H9 (cell line): ENCODE results near the gene DIP2C. TPM values are rescaled to one million over a fixed set of nuclear protein-coding genes. Genes with fewer than 3 reads are reported as not detected.
A peak's percentile ranks its signal among the peaks of the same experiment; 100 is the strongest.

Experiments used
- DNase-seq: peaks from one replicate; pipeline ENCODE4 v3.0.0-alpha.2; 2017
- H2AFZ ChIP-seq: one replicate; pipeline ENCODE4 v1.6.1; 2013; ENCODE audit warnings: mild to moderate bottlenecking, low read length, control low read depth, moderate library complexity
- H2AK5ac ChIP-seq: 2 replicates; pipeline ENCODE4 v1.6.1; 2013; ENCODE audit warnings: low read length, control low read depth, mixed read lengths; ENCODE audit not compliant: insufficient read length
- H2BK120ac ChIP-seq: one replicate; pipeline ENCODE4 v1.6.1; 2013; ENCODE audit warnings: low read depth, mild to moderate bottlenecking, low read length, control low read depth, inconsistent platforms; ENCODE audit not compliant: poor library complexity, severe bottlenecking
- H2BK12ac ChIP-seq: 2 replicates; pipeline ENCODE4 v1.6.1; 2013; ENCODE audit warnings: low read length, control low read depth, mixed read lengths, low read depth; ENCODE audit not compliant: insufficient read length
- H2BK15ac ChIP-seq: 2 replicates; pipeline ENCODE4 v1.6.1; 2013; ENCODE audit warnings: low read depth, low read length, control low read depth
- H2BK20ac ChIP-seq: one replicate; pipeline ENCODE4 v1.6.1; 2013; ENCODE audit warnings: low read depth, mild to moderate bottlenecking, low read length, control low read depth, inconsistent platforms; ENCODE audit not compliant: poor library complexity, severe bottlenecking
- H2BK5ac ChIP-seq: 2 replicates; pipeline ENCODE4 v1.6.1; 2013; ENCODE audit warnings: low read length, control low read depth, mixed read lengths; ENCODE audit not compliant: insufficient read length
- H3K14ac ChIP-seq: 2 replicates; pipeline ENCODE4 v1.6.1; 2013; ENCODE audit warnings: low read length, control low read depth; ENCODE audit not compliant: insufficient read depth
- H3K18ac ChIP-seq: 2 replicates; pipeline ENCODE4 v1.6.1; 2013; ENCODE audit warnings: low read depth, mild to moderate bottlenecking, mixed read lengths, low read length, control low read depth; ENCODE audit not compliant: insufficient read length
- H3K23ac ChIP-seq: 2 replicates; pipeline ENCODE4 v1.6.1; 2013; ENCODE audit warnings: low read length, control low read depth, mixed read lengths, low read depth; ENCODE audit not compliant: insufficient read length
- H3K23me2 ChIP-seq: 2 replicates; pipeline ENCODE4 v1.6.1; 2013; ENCODE audit warnings: low read depth, mild to moderate bottlenecking, mixed read lengths, low read length, control low read depth; ENCODE audit not compliant: insufficient read length, poor library complexity, severe bottlenecking
- H3K27ac ChIP-seq: 2 replicates; pipeline ENCODE4 v1.5.1; 2013; ENCODE audit warnings: low read length, control low read depth, mixed read lengths, low read depth; ENCODE audit not compliant: insufficient read length
- H3K27me3 ChIP-seq: 2 replicates; pipeline ENCODE4 v1.6.1; 2013; ENCODE audit warnings: low read length, control low read depth, inconsistent platforms; ENCODE audit not compliant: insufficient read depth
- H3K4ac ChIP-seq: 2 replicates; pipeline ENCODE4 v1.6.1; 2013; ENCODE audit warnings: low read depth, mild to moderate bottlenecking, control low read depth, inconsistent platforms, low read length, moderate library complexity
- H3K4me1 ChIP-seq: 2 replicates; pipeline ENCODE4 v1.6.1; 2013; ENCODE audit warnings: low read length, control low read depth, inconsistent platforms; ENCODE audit not compliant: insufficient read depth
- H3K4me2 ChIP-seq: 2 replicates; pipeline ENCODE4 v1.6.1; 2013; ENCODE audit warnings: low read length, control low read depth, mixed read lengths; ENCODE audit not compliant: insufficient read length, insufficient read depth
- H3K56ac ChIP-seq: 2 replicates; pipeline ENCODE4 v1.6.1; 2013; ENCODE audit warnings: low read depth, mild to moderate bottlenecking, mixed read lengths, low read length, control low read depth; ENCODE audit not compliant: insufficient read length
- H3K79me1 ChIP-seq: 2 replicates; pipeline ENCODE4 v1.6.1; 2013; ENCODE audit warnings: low read depth, mild to moderate bottlenecking, moderate library complexity, low read length, control low read depth, inconsistent platforms; ENCODE audit not compliant: insufficient read depth, poor library complexity, severe bottlenecking
- H3K79me2 ChIP-seq: 2 replicates; pipeline ENCODE4 v1.6.1; 2013; ENCODE audit warnings: low read length, control low read depth, inconsistent platforms; ENCODE audit not compliant: insufficient read depth
- H3K9ac ChIP-seq: 2 replicates; pipeline ENCODE4 v1.6.1; 2013; ENCODE audit warnings: low read length, control low read depth, mixed read lengths; ENCODE audit not compliant: insufficient read length; ENCODE audit errors: extremely low read depth
- H3K9me3 ChIP-seq: one replicate; pipeline ENCODE4 v1.6.1; 2013; ENCODE audit warnings: low read depth, low read length, inconsistent platforms; ENCODE audit not compliant: control insufficient read depth
- H3T11ph ChIP-seq: one replicate; pipeline ENCODE4 v1.6.1; 2013; ENCODE audit warnings: mild to moderate bottlenecking, low read length, control low read depth, inconsistent platforms
- H4K20me1 ChIP-seq: one replicate; pipeline ENCODE4 v1.6.1; 2013; ENCODE audit not compliant: control insufficient read depth, insufficient read length, insufficient read depth
- H4K5ac ChIP-seq: 2 replicates; pipeline ENCODE4 v1.6.1; 2013; ENCODE audit warnings: low read depth, mild to moderate bottlenecking, mixed read lengths, low read length, control low read depth; ENCODE audit not compliant: insufficient read length
- H4K8ac ChIP-seq: replicated peaks from 2 replicates; pipeline ENCODE4 v1.6.1; 2013; ENCODE audit warnings: low read length, control low read depth, mixed read lengths, low read depth; ENCODE audit not compliant: insufficient read length
- H4K91ac ChIP-seq: 2 replicates; pipeline ENCODE4 v1.6.1; 2013; ENCODE audit warnings: low read depth, mild to moderate bottlenecking, moderate library complexity, mixed read lengths, low read length, control low read depth; ENCODE audit not compliant: insufficient read length
- H3K27ac Mint-ChIP-seq, 3 experiments: 2 replicates in 2 of 3; 3 replicates in 1 of 3; pipeline ENCODE4 v1.8.0; 2020 to 2021; ENCODE audit warnings: mixed read lengths in 3 of 3, mild to moderate bottlenecking in 1 of 3, moderate library complexity in 1 of 3
- H3K27me3 Mint-ChIP-seq: 2 replicates; pipeline ENCODE4 v1.8.0; 2021; ENCODE audit warnings: low read depth, mild to moderate bottlenecking, moderate library complexity, mixed read lengths
- H3K36me3 Mint-ChIP-seq, 3 experiments: 2 replicates in 2 of 3; 3 replicates in 1 of 3; pipeline ENCODE4 v1.8.0; 2020 to 2021; ENCODE audit warnings: low read depth in 3 of 3, mixed read lengths in 3 of 3; ENCODE audit not compliant: insufficient read depth in 1 of 3
- H3K4me1 Mint-ChIP-seq, 2 experiments: 2 replicates each; pipeline ENCODE4 v1.8.0; 2020; ENCODE audit warnings: mixed read lengths in 2 of 2
- H3K4me3 Mint-ChIP-seq, 2 experiments: 2 replicates in 1 of 2; 3 replicates in 1 of 2; pipeline ENCODE4 v1.8.0; 2020 to 2021; ENCODE audit warnings: mild to moderate bottlenecking in 2 of 2, mixed read lengths in 2 of 2, moderate library complexity in 1 of 2
- H3K9me3 Mint-ChIP-seq, 2 experiments: 2 replicates in 1 of 2; 3 replicates in 1 of 2; pipeline ENCODE4 v1.8.0; 2020; ENCODE audit warnings: mild to moderate bottlenecking in 2 of 2, mixed read lengths in 2 of 2, moderate library complexity in 1 of 2
- WGBS: extraction: QIAGEN DNeasy Blood & Tissue Kit; methylation state at CpG from one replicate; pipeline ENCODE4 v1.1.7; 2013; ENCODE audit warnings: missing lambda C conversion rate, low lambda C conversion rate, mixed read lengths; ENCODE audit not compliant: insufficient read length; ENCODE audit errors: extremely low coverage; 5-methylcytosine and 5-hydroxymethylcytosine counted together
- total RNA-seq: library from RNA; stranded (reverse); gene quantifications from 2 replicates; pipeline ENCODE4 v1.2.1, GENCODE V29; 2021
- TF ChIP-seq, protein P1 (sequence below): fragments of 200-600 bp; sonication (generic); conservative IDR thresholded peaks from 3 replicates; pipeline ENCODE4 v1.8.0; 2021; ENCODE audit warnings: antibody characterized with exemption, mild to moderate bottlenecking

Gene DIP2C
- total RNA-seq, 1 experiment from 2014 or later: 7.9 TPM

DNA sequence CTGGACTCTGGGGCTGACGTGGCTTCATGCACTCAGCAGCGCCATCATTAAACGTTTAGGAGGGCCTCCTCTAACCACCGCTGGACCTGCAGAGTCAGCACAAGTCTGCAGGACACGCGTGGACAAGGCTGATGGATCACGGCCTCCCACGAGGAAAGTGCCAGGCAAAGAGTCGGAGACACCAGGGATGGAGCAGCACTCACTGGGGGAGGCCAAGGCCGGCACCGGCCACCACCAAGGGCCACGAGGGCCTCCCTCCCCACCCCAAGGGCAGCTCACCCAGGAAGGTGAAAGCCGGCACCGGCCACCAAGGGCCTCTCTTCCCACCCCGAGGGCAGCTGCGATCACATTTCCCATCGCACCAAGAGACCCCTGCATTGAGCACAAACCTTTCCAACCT, 91.5 kb downstream of the DIP2C start:
- Mint-ChIP-seq H3K27ac (peak overlapping the region in 1 of 3 experiments; percentile 22; a peak in 1 of 7 replicates), H3K4me3 (no peak overlapping the region), H3K9me3 (no peaks in the 10 kb centered on the region), H3K36me3 (0 out of 7 replicates have a peak, but pooled peaks cover 0 to 4% (median 0%) of the 10 kb centered on the region in 3 experiments), H3K4me1 (peaks cover 19 to 27% of the 10 kb centered on the region in 2 experiments), H3K27me3 (no peaks in the 10 kb centered on the region)
- Histone ChIP-seq H3K18ac (no peak overlapping the region), H3K27ac (no peak overlapping the region), H4K8ac (no peak overlapping the region), H2AFZ (no peak overlapping the region), H3K4me2 (no peak overlapping the region), H2BK5ac (no peak overlapping the region), H3K79me2 (no peaks in the 10 kb centered on the region; the same call in 1 of the 2 replicates), H2BK15ac (no peak overlapping the region), H2AK5ac (no peak overlapping the region), H3K9me3 (no peaks in the 10 kb centered on the region), H3K4me1 (no peaks in the 10 kb centered on the region; the same call in 1 of the 2 replicates), H3K23me2 (no peaks in the 10 kb centered on the region), H3K79me1 (no peaks in the 10 kb centered on the region), H2BK12ac (no peak overlapping the region), H3K9ac (no peak overlapping the region), H3K4ac (no peak overlapping the region), H3K56ac (no peak overlapping the region), H2BK20ac (no peak overlapping the region), H3K27me3 (no peaks in the 10 kb centered on the region; the same call in 1 of the 2 replicates), H4K20me1 (no peaks in the 10 kb centered on the region), H4K91ac (no peak overlapping the region), H3K14ac (0 out of 2 replicates have a peak overlapping the region, but pooled peaks have one; percentile 16), H4K5ac (no peak overlapping the region), H3T11ph (no peak overlapping the region), H2BK120ac (no peak overlapping the region), H3K23ac (no peak overlapping the region)
- TF ChIP-seq, protein P1, sequence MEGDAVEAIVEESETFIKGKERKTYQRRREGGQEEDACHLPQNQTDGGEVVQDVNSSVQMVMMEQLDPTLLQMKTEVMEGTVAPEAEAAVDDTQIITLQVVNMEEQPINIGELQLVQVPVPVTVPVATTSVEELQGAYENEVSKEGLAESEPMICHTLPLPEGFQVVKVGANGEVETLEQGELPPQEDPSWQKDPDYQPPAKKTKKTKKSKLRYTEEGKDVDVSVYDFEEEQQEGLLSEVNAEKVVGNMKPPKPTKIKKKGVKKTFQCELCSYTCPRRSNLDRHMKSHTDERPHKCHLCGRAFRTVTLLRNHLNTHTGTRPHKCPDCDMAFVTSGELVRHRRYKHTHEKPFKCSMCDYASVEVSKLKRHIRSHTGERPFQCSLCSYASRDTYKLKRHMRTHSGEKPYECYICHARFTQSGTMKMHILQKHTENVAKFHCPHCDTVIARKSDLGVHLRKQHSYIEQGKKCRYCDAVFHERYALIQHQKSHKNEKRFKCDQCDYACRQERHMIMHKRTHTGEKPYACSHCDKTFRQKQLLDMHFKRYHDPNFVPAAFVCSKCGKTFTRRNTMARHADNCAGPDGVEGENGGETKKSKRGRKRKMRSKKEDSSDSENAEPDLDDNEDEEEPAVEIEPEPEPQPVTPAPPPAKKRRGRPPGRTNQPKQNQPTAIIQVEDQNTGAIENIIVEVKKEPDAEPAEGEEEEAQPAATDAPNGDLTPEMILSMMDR: no peak
- DNase-seq: no peak
- no CpG with 5 or more reads among the region's 17 CpGs for WGBS
